Amniotic stem cell (primary cell): ENCODE measurements around the gene TSHZ2.
"Not testable (repeated sequence)": the region's sequence is repeated elsewhere in the genome, so short reads cannot be mapped to it uniquely, and the experiment has no call there.

Experiments
- DNase-seq: peaks from one replicate; lab custom pipeline; 2025; lab: John Stamatoyannopoulos, UW

TSHZ2 gene

DNA sequence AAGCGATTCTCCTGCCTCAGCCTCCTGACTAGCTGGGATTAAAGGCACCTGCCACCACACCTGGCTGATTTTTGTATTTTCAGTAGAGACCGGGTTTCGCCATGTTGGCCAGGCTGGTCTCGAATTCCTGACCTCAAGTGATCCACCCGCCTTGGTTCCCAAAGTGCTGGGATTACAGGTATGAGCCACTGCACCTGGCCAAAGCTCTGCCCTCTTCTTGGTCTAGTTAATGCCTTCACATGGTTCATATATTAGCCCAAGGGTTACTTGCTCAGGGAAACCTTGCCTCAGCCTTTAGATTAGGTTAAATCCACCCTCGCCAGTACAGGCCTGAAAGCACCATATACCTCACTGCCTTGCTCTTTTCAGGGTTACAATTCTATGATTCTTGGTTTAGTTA is 26.1 kb downstream of the TSHZ2 start:
- no peak for DNase-seq

DNA sequence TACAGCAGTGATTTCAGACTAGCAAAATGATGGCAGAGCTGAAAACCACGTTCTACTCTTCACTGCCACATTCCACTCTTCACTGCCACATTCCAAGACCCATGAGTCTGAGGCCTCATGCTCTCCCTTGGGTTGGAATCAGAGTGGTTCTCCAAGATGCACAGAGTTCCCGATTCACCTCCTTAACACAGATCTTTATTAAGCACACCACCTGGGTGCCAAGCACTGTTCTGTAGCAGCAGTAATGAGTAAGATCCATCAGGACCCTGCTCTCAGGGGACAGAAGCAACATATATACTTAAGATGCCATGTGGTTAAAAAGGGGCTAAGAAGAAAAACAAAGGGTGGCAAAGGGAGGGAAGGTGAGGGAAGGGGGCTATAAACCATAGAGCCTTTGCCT is 26.9 kb downstream of the TSHZ2 start:
- DNase-seq: no peak

DNA sequence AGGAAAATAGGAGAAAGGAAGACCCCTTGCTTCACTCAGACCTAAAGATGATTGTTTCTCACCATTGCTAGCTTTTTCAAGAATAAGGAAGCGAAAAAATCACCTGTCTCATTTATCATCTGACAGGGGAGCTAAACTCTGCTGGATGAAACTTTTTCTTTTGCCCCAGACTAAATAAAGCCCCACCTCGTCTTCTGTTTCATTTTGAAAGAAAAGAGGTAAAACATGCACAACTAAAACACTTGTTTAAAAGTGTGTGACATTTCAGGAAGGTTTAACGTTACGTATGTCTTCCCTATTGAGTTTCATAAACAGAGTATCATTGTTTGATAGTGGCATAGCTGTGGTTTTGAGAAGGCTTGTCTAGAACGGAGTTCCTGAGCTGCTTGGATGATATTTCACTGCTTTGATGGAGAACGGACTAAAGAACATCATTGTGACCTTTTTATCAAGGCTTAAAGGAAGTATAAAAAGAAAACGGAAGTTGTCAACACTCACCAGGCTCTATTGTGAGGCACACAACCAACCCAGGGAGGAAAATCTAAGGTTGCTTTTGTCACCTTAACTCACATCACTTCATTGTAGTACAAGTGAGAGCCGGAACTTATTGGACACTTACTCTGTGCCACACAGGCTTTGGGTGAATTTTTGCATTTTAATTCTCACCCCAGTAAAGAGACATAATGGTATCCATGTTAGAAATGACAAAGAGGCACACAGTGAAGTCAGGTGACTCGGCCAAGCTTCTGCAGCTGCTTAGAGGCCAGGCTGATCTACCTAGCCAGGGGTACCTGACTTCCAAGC is 29.5 kb downstream of the TSHZ2 start:
- no peak for DNase-seq

DNA sequence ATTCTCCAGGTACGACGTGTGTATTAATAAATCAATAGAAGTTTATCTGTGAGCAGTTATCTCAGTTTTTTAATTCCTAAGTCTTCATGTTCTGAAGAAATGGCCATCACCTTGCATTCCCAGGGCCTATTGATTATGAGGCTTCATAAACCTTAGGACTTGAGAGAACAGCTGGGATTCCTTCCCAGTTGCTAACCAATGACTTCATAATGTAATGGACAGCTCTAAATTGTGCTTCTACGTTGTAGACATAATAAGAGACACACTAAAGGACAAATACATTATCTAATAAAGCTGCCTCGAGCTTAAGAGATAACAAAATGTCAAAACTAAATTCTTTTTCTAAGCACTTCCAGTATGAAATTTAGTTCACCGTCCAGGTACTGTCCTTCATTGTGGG is 30.6 kb downstream of the TSHZ2 start:
- no peak for DNase-seq

DNA sequence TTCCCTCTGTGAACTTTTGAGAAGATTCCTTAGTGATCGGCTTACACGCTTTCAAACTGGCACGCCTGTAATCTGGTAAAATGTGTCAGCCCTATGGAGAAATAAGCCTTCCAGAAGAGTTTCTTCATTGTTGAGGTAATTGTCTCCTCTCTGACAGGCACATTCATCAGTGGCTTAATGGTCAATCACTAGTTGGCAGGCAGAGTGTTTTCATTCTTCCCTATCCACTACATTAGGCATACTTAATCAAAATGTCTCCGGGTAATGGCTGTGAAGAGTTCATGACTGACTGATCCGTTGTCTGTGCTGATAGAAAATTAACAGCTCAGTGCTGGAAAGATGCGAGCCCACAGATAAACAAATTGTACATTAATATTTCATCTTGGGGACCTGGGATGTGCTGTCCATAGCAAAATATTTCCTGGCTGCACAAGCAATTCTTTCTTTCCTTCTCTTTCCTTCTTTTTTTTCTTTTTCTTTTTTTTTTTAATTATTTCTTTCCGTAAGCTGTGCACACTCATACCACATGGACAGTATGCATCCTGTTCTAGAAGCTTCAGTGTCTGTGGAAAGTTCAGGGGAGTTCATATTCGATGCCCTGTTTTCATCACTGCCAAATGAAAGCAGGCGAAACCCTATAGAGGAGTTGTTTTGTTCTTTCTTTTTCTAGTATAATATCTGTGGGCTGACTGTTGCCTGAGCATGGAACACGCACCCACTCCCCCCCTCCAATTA is 31.4 kb downstream of the TSHZ2 start:
- no peak for DNase-seq

DNA sequence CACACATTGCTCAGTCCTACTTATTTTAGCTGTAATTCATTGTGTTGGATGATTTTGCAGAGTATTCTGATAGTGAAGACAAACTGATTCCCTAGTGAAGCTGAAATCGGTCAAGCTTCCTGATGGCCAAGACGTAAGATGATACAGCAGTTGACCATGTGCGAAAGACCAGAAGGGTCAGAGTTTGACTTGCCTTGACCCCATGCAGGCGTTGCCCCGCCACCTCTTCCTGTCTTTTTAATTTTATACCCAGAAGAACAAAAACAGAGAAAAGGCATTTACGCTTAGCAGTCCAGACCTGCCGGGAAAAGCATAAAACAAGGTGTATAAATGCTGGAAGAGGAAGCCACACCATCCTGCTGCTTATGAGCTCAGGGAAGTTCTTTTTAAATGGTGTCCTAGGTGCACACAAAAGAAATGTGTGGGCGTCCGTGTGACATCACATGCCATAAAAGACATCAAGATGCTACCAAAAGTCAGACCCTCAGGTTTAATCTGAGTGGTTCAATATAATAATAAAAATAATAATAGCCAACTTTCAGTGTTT is 32.2 kb downstream of the TSHZ2 start:
- DNase-seq: no peak

DNA sequence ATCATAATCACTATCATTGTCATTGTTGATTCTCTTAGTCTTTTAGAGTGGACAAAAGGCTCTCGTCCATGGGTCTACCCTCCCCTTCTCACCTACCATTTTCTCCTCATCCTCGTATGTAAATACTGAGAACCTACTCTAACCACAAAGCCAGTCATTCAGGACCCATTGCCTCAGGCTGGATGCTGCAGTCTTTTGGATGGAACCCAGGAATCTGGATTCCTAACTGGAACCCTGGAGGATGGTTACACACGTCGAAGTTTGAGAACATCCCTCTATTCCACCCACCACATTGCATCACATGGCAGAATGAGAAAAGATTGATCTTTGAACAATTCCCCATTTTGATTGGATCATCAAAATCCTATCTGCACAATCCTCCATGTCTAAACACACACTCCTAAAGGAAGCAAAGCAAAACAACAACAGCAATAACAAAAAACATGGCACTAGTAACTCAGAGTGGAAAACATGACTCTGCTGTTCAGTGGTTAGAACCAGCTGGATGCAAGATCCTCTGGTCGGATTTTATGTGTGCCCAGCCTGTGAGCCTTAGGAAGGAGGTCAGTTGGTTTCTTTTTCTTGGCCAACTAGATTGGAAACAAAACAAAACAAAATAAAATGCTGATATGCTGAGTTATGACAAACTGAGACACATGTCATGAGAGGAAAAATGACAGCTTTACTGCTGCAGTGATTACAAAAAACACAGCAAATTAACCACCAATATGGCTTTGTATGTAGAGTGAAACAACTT is 38.0 kb downstream of the TSHZ2 start:
- DNase-seq: no peak

DNA sequence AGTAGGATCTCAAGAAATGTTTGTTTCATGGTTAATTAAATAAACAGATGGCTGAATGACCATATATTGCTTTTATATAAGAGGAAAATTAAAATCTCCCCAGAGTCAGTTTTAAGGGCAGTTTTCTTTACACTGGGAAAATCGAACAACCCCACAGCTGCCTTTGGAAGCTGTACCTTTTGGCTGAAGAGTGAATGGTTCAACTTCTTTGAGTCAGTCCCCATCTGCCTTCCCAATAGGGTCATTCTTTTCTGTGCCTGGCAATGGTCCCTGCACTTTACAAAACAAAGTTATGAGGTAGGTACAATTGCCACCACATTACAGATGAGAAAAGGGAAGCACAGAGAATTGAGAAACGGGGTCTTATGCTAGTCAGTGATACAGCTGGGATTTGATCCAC is 39.5 kb downstream of the TSHZ2 start:
- DNase-seq: no peak

DNA sequence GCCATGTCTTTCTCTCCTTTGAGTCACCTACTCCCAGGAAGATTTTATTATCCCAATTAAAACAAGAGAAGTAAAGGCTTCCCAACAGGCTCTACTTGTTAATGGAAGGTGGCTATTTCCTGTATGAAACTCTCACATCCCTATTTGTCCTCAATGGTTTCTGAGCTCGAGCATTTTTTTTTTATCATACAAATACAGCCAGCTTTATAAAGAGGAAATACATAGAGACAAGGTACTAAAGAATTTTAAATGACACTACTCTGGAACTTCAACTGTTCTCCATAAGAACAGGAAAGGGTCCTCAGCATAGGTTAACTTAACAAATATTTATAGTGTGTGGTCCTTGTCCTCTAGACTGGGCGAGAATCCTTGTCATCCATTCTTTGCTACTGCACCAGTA is 41.0 kb downstream of the TSHZ2 start:
- DNase-seq: no peak

DNA sequence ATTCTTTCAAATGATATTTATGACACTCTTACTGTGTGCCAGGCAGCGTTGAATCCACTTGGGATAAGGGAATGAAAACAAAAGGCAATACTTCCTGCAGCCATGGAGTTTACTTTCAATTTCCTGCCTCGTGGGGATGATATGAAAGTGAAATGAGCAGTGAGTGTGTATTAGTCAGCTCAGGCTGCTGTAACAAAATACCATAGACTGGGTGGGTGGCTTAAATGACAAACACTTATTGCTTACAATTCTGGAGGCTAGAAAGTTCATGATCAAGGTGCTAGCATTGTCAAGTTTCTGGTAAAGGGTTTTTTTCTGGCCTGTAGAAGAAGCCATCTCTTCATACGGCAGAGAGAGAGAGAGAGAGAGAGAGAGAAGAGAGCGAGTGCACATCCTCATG is 41.7 kb downstream of the TSHZ2 start:
- DNase-seq: no peak

DNA sequence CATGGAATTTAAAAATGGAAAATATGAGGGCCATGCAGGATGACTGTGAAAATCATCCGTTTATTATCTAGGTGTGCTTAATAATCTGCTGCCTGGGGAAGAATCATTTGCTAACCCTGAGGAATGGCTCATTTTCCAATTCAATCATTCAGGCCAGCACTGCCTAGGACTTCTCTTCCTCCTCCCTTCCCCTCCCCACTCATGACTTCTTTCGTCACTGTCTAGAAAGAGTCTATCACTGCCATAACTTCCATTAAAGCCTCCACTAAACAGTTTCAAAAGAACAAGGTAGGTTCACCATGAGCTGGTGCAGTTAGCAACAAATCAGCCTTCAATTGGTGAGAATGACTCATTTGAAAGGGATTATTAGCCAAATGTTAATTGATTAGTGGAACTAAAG is 43.9 kb downstream of the TSHZ2 start:
- no peak for DNase-seq

DNA sequence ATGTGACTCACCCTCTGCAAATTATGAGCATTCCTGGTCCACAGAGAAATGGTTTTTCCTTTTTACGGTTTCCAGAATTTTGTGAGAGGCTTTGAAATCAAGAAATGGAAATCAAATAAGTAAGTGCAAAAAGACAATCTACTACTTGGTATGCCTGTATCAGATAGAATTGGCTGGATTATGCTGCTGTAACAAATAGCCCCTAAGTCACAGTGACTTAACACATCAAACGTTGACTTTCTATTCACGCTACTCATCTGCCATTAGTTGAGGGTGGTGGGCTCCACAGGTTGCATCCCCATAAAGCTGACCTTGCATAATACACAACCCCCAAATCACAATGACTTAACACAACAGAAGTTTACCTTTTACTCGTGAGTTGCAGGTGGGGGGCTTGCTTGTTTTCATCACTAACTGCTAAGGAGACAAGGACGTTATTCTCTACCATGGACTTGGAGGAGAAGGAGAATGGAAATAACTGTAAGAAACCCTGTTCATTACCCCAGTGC is 44.4 kb downstream of the TSHZ2 start:
- no peak for DNase-seq

DNA sequence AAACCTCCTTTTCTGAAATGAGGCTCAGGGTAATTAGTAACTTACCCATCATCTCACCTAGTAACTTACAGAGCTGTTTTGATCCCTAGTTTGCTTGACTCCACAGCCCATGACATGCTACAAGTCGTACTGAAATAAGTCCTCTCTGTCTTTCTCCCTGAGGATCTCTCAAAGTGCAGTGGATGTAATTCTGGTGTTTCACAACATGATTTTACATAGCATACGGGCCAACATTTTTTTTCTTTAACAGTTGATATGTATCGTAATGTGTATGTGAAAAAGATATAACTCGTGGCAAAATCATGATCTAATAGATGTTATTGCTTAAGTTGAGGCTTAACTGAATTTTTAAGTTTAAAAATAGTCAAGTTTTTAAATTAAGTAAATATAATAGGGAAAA is 45.0 kb downstream of the TSHZ2 start:
- no peak for DNase-seq

DNA sequence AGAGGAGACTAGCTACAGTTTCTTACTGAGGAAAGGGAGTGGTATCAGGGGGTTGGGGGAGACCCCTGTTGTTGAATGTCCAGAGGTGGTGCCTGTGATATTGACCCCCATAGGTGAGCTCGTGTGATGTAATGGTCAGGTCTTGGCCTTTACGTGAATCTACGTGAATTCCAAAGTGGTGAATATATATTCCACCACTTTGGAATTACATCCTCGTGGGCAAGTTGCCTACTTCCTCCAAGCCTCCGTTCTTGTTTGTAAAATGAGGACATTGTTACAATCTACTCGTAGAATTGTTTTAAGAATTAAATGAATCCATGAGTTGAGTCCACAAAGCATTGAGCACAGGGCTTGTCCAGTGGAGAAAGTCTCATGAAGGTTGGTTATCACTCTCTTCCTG is 47.3 kb downstream of the TSHZ2 start:
- no peak for DNase-seq

DNA sequence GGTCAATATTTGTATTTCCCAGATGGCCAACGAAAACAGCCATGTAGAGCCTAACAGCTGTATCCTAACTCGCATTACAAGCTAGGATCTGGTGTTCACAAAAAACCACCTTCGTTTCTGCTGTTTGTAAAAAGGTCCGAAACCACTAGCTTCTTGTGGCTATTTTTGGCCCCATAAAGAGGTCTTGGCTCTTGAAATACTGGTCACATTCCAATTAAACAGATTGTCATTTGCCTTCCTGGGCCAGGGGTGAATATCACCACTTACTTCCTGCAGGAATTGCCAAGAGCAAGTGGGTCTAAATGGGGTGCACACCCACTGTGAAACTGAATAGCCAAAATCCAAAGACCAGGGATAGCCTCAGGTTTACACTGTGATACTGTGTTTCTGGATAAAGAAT is 48.2 kb downstream of the TSHZ2 start:
- no peak for DNase-seq

DNA sequence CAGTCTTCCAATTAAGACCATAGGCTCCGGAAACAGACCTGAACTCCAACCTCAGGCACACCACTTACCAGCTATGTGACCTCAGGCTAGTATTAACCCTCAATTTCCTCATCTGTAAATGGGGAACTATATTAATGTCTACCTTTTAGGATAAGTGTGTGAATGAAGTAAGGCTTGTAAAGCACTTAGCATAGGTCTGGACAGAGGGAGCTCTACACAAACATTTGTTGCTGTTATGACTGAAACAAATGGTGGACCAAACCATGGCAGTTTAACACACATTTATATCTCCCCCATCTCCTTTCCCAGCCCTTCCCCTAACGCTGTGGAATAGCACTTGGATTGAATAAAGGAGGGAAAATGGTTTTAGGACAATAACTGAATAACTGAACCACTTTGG is 48.7 kb downstream of the TSHZ2 start:
- no peak for DNase-seq

DNA sequence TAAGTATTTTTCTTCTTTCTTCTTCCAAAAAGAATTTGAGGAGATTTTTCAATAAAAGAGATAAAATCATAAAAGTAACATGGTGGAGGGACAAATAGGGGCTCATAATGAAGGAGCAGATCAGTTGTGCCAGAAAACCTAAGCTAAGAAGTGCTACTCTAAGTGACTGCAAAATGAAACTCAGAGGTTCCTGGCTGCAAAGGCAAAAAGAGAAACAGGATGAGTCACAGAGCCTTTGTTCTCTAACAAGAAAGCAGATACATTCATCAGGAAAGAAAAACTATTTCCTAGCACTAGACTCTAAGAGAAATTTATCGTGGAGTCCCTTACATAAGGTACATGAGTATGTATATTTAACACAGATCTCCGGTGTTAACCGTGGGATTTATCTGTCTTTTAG is 49.8 kb downstream of the TSHZ2 start:
- no peak for DNase-seq

DNA sequence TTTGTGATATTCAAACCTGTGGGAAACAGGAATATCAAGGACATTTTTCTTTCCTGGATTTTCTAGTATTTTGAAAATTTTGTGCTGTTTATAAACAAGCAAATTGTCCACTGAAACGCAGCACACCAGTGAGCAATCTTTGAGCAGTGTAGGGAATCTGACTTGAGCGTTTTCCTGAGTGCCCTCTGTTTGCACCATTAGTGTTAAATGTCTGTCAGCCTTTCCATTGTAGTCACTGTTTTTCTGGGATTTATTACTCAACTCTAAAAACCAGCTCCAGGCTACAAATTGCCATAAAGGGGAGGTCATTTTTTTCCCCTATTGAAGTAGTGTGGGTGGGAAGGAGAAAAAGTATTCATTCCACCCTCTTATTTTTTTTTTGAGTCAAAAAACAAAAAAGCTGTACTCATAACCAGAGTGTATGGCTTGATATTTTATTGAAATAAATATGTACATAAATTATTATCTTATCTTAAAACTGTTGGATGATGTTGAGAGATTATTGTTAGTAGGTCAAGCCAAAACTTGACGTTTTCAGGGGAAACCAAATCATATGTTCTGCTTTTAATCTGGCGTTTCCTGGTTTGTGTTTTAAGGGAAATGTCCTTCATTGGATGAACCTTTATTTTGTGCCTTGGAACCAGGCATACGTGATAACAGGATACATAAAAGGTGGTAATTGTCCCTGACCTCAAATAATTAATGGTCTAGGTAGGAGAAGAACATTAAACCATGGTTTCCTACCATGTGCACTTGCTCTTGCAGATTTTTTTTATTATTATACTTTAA is 51.8 kb downstream of the TSHZ2 start:
- DNase-seq: no peak

DNA sequence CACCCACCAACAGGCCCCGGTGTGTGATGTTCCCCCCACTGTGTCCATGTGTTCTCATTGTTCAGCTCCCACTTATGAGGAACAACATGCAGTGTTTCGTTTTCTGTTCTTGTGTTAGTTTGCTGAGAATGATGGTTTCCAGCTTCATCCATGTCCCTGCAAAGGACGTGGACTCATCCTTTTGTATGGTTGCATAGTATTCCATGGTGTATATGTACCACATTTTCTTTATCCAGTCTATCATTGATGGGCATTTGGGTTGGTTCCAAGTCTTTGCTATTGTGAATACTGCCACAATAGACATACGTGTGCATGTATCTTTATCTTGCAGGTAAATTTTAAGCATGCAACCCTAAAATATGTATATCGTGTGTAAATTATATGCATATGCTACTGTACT is 52.5 kb downstream of the TSHZ2 start:
- DNase-seq: not testable (repeated sequence)

DNA sequence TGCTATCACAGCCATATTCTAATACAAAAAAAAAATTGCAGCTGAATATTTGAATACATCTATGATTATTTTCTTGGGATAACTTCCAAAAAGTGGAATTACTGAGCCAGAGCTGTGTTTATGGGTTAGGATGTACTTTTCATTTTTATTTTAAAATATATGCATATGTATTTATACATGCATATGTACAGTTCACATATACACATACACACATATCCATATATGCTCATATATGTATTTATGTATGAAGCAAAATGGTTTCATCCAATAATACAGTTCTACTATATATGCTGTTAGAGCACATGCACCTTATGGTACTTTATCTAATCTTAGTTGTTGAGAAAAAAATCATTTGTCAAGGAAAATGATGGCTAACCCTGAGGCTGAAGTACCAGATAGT is 54.9 kb downstream of the TSHZ2 start:
- no peak for DNase-seq

DNA sequence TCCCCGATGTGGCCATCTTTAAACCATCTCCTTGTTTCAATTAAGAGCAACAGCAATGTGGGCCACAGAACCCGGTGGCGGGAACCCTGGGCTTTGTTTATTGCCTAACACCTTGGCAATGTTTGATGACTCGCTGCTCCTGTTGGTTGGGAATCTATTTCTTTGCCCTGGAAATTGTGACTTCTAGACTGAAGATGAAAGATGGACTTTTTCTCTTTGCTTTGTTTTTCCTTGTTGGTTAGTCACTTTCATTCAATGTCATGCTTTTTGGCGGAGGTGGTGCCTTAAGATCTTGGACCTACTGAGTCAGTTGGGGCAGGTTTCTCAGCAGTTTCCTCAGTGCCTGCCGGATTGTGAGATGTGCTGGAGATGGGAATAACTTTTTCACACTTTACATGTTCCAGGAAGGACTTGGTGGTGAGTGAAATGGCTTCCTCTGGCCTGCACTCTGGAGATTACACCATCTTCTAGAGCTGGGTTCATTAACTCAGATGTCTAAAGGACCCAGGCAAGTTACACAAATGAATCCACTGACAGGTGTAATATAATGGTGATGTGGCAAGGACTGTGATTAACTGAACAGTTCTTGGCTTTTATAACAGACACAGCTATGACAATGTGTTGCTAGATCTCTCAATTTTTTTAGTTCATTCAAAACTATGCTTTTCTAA is 56.3 kb downstream of the TSHZ2 start:
- DNase-seq: no peak
